ENCODE results near the gene YJU2. TPM values are rescaled to one million over a fixed set of nuclear protein-coding genes. Genes with fewer than 3 reads are reported as not detected.
"Not testable (repeated sequence)": the region's sequence is repeated elsewhere in the genome, so short reads cannot be mapped to it uniquely, and the experiment has no call there.

The YJU2 gene
- total RNA-seq, 2 donors from 2014 or later = 15.8 to 25.8 TPM

GRCh38 chr19:4241824-4242430, 5.0 kb upstream of the YJU2 start:
- Histone ChIP-seq H3K36me3 (no peaks in the 10 kb centered on the region), H3K27ac (no peak overlapping the region), H3K27me3 (no peaks in the 10 kb centered on the region), H3K9me3 (no peaks in the 10 kb centered on the region), H3K9ac (ENCODE audit: low read depth in 2 of 2, low read length in 2 of 2) (no peak overlapping the region), H3K4me3 (no peak overlapping the region), H3K4me1 (no peaks in the 10 kb centered on the region)
- no peak for DNase-seq
- TF ChIP-seq, protein P1, sequence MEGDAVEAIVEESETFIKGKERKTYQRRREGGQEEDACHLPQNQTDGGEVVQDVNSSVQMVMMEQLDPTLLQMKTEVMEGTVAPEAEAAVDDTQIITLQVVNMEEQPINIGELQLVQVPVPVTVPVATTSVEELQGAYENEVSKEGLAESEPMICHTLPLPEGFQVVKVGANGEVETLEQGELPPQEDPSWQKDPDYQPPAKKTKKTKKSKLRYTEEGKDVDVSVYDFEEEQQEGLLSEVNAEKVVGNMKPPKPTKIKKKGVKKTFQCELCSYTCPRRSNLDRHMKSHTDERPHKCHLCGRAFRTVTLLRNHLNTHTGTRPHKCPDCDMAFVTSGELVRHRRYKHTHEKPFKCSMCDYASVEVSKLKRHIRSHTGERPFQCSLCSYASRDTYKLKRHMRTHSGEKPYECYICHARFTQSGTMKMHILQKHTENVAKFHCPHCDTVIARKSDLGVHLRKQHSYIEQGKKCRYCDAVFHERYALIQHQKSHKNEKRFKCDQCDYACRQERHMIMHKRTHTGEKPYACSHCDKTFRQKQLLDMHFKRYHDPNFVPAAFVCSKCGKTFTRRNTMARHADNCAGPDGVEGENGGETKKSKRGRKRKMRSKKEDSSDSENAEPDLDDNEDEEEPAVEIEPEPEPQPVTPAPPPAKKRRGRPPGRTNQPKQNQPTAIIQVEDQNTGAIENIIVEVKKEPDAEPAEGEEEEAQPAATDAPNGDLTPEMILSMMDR (IDR thresholded peaks at IDR 0.05) = no peak
- intact Hi-C loops (cut with DNase I) = no loop called here

- DNase-seq; intact Hi-C loops (cut with DNase I): not testable (repeated sequence)
- H3K9ac ChIP-seq (ENCODE audit: low read depth in 2 of 2, low read length in 2 of 2) = peak overlapping the region in 1 of 2 donors; percentile 35
Measured at GRCh38 chr19:4245938-4246337, 942 bp upstream of the YJU2 start.

GRCh38 chr19:4256563-4256962, 9.7 kb downstream of the YJU2 start:
- Histone ChIP-seq H3K36me3 (peaks cover 17% of the 10 kb centered on the region), H3K4me3 (no peak overlapping the region), H3K9me3 (no peaks in the 10 kb centered on the region), H3K27me3 (no peaks in the 10 kb centered on the region), H3K4me1 (no peaks in the 10 kb centered on the region), H3K27ac (no peak overlapping the region), H3K9ac (ENCODE audit: low read depth in 2 of 2, low read length in 2 of 2) (no peak overlapping the region)
- intact Hi-C loops (cut with DNase I) = no loop called here
- DNase-seq = no peak
- TF ChIP-seq, protein P1 (IDR thresholded peaks at IDR 0.05) = no peak

More at GRCh38 chr19:4245938-4246337, 942 bp upstream of the YJU2 start:
- H3K36me3 ChIP-seq = peaks cover 11% of the 10 kb centered on the region
- not testable (repeated sequence) for H3K9me3 ChIP-seq, H3K27me3 ChIP-seq, H3K27ac ChIP-seq, H3K4me3 ChIP-seq, H3K4me1 ChIP-seq

GRCh38 chr19:4257025-4257424, 10.1 kb downstream of the YJU2 start:
- Histone ChIP-seq H3K4me3 (no peak overlapping the region), H3K9me3 (no peaks in the 10 kb centered on the region), H3K27ac (no peak overlapping the region), H3K36me3 (peaks cover 17% of the 10 kb centered on the region), H3K9ac (ENCODE audit: low read depth in 2 of 2, low read length in 2 of 2) (no peak overlapping the region), H3K4me1 (no peaks in the 10 kb centered on the region), H3K27me3 (no peaks in the 10 kb centered on the region)
- TF ChIP-seq, protein P1 (IDR thresholded peaks at IDR 0.05) = no peak
- no peak for DNase-seq
- intact Hi-C loops (cut with DNase I) = no loop called here

DNA sequence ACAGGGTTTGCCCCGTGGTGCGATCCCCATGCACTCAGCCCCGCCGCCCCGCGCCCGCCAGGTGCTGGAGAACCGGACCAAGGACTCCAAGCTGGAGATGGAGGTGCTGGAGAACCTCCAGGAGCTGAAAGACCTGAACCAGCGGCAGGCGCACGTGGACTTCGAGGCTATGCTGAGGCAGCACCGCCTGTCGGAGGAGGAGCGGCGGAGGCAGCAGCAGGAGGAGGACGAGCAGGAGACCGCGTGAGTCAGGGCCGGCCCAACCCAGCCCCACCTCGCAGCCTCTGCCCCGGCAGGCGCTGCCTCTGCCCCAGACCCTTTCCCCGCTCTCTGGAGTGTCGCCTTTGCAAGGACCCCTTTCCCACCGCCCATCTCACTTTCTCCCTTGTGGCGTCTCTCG, 11.3 kb downstream of the YJU2 start:
- Histone ChIP-seq H3K4me3 (no peak overlapping the region), H3K36me3 (peaks cover 11% of the 10 kb centered on the region), H3K4me1 (no peaks in the 10 kb centered on the region), H3K9me3 (no peaks in the 10 kb centered on the region), H3K27me3 (no peaks in the 10 kb centered on the region), H3K27ac (no peak overlapping the region), H3K9ac (ENCODE audit: low read depth in 2 of 2, low read length in 2 of 2) (no peak overlapping the region)
- DNase-seq = no peak
- TF ChIP-seq, protein P1 (IDR thresholded peaks at IDR 0.05) = no peak
- intact Hi-C loops (cut with DNase I) = no loop called here

DNA sequence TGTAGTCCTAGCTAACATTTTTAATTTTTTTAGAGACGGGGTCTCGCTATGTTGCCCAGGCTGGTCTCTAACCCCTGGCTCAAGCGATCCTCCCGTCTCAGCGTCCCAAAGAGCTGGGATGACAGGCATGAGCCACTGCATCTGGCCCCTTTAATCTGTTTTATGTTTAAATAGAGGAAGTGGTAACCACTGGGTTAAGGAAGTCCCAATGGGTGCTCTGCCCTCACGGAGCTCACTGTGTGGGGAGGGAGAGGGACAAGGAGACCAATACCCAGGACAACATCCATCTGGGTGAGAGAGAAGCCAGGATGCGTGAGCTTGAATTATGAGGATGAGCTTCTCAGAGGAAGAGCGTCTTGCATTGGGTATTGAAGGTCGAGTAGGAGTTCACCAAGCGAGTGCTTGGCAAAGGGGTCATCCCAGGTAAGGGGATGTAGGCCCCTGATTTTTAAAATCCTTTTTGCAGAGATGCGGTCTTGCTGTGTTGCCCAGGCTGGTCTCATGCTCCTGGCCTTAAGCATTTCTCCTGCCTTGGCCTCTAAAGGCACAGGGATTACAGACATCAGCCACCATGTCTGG, 13.8 kb downstream of the YJU2 start:
- Histone ChIP-seq H3K27me3 (no peaks in the 10 kb centered on the region), H3K9ac (ENCODE audit: low read depth in 2 of 2, low read length in 2 of 2) (no peak overlapping the region), H3K36me3 (no peaks in the 10 kb centered on the region), H3K4me3 (no peak overlapping the region), H3K27ac (no peak overlapping the region), H3K4me1 (no peaks in the 10 kb centered on the region), H3K9me3 (no peaks in the 10 kb centered on the region)
- intact Hi-C loops (cut with DNase I) = no loop called here
- TF ChIP-seq, protein P1 (IDR thresholded peaks at IDR 0.05) = no peak
- DNase-seq = no peak

Data from colonic mucosa (tissue), 4 donors.